Natural killer cell treated with Interleukin-12 subunit alpha and Interleukin-12 subunit beta and Interleukin-15 and Interleukin-18, amount 100 ng/mL, for 72 hours (primary cell): ENCODE data around the gene ABCF1. TPM values are rescaled to one million over a fixed set of nuclear protein-coding genes. Genes with fewer than 3 reads are reported as not detected.
A peak's percentile ranks its signal among the peaks of the same experiment; 100 is the strongest.

ENCODE experiments used
- ATAC-seq, 2 donors: fragments of 150-1000 bp; cut with Tn5 transposase in 1 of 2; sonication (Bioruptor Pico), chemical (Tn5 transposase) in 1 of 2; 2 replicates each; pipeline ENCODE4 v1.10.0; 2021
- DNase-seq: peaks from one replicate; pipeline ENCODE4 v3.0.0; 2022; ENCODE audit warnings: low spot score
- H3K27ac Mint-ChIP-seq, 2 donors: 1 replicate in 1 of 2; 2 replicates in 1 of 2; pipeline ENCODE4 v1.8.0; 2022; ENCODE audit warnings: mixed read lengths in 2 of 2, mild to moderate bottlenecking in 1 of 2, moderate library complexity in 1 of 2
- H3K27me3 Mint-ChIP-seq, 2 donors: 1 replicate in 1 of 2; 2 replicates in 1 of 2; pipeline ENCODE4 v1.8.0; 2022; ENCODE audit warnings: mixed read lengths in 2 of 2
- H3K36me3 Mint-ChIP-seq: one replicate; pipeline ENCODE4 v1.8.0; 2022; ENCODE audit warnings: mixed read lengths
- H3K4me1 Mint-ChIP-seq, 2 donors: 1 replicate in 1 of 2; 2 replicates in 1 of 2; pipeline ENCODE4 v1.8.0; 2022; ENCODE audit warnings: low read depth in 2 of 2, mixed read lengths in 2 of 2, mild to moderate bottlenecking in 1 of 2
- H3K4me3 Mint-ChIP-seq: one replicate; pipeline ENCODE4 v1.8.0; 2022; ENCODE audit warnings: mixed read lengths
- H3K9me3 Mint-ChIP-seq: 2 replicates; pipeline ENCODE4 v1.8.0; 2022; ENCODE audit warnings: mixed read lengths
- total RNA-seq, 2 donors: library from RNA; stranded (reverse); gene quantifications; one replicate each; pipeline ENCODE4 v1.2.3, GENCODE V29; 2022

Gene ABCF1
- total RNA-seq, 2 donors from 2014 or later: 94.8 to 122 TPM

DNA sequence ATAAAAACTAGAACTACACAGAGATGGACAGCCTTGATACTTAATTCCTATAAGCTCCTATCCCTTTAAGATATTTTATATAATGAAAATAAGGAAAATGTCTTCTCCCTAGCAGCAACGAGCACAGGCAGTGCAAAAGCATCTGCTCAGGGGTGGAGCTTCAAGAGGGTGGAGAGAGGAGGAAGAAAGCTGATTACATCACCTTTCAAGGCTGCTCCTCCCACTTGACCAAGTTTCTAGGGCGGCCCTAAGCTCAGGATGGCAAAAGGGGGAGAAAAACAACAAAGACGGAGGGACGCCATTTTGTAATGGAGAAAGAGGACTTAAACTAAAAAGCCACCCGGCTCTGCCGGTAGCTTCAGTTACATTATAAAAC is 43.6 kb downstream of the ABCF1 start:
- ATAC-seq: peak; percentile 65 to 72
- DNase-seq: peak; percentile 90
- peak overlapping the region; percentile 94 for H3K4me3 Mint-ChIP-seq
- no peaks in the 10 kb centered on the region for H3K27me3 Mint-ChIP-seq
- peak overlapping the region; percentile 95 to 98 for H3K27ac Mint-ChIP-seq
- peaks cover 48% of the 10 kb centered on the region for H3K36me3 Mint-ChIP-seq
- H3K4me1 Mint-ChIP-seq: peaks cover 69 to 79% of the 10 kb centered on the region in 2 donors
- no peaks in the 10 kb centered on the region for H3K9me3 Mint-ChIP-seq

- H3K4me1 Mint-ChIP-seq: peaks cover 69 to 77% of the 10 kb centered on the region in 2 donors
- no peaks in the 10 kb centered on the region for H3K27me3 Mint-ChIP-seq
- peak overlapping the region; percentile 94 for H3K4me3 Mint-ChIP-seq
- DNase-seq (no peak), ATAC-seq (no peak)
- H3K36me3 Mint-ChIP-seq: peaks cover 48% of the 10 kb centered on the region
- peak overlapping the region; percentile 95 to 98 for H3K27ac Mint-ChIP-seq
- no peaks in the 10 kb centered on the region for H3K9me3 Mint-ChIP-seq
These were observed 44.1 kb downstream of the ABCF1 start for GRCh38 chr6:30615219-30615957.

- Mint-ChIP-seq H3K4me1 (peaks cover 65 to 71% of the 10 kb centered on the region in 2 donors), H3K27me3 (no peaks in the 10 kb centered on the region), H3K36me3 (peaks cover 45% of the 10 kb centered on the region), H3K4me3 (peak overlapping the region; percentile 94), H3K9me3 (no peaks in the 10 kb centered on the region), H3K27ac (peak overlapping the region; percentile 95 to 98)
- no peak for ATAC-seq
- no peak for DNase-seq
These were observed 44.9 kb downstream of the ABCF1 start for GRCh38 chr6:30615958-30616810.

- peak; percentile 93 for ATAC-seq
These were observed 45.7 kb downstream of the ABCF1 start, which contains the start of gene PPP1R10 for GRCh38 chr6:30616811-30617564. Gene PPP1R10, minus strand, starts transcription at chr6:30617243. Its CDS starts 7,299 bp downstream, at chr6:30609944.

GRCh38 chr6:30617565-30618269 is 46.5 kb downstream of the ABCF1 start, which contains the start of gene MRPS18B:
Gene MRPS18B, plus strand, starts transcription at chr6:30617840. Its CDS starts 26 bp downstream, at chr6:30617866.
- H3K36me3 Mint-ChIP-seq: peaks cover 35% of the 10 kb centered on the region
- H3K4me3 Mint-ChIP-seq: peak within 1 kb of the TSS; percentile 94
- H3K4me1 Mint-ChIP-seq: peaks cover 54 to 59% of the 10 kb centered on the region in 2 donors
- H3K27me3 Mint-ChIP-seq: no peaks in the 10 kb centered on the region
- H3K27ac Mint-ChIP-seq: peak within 1 kb of the TSS; percentile 95 to 98
- peak; percentile 98 for DNase-seq
- peak; percentile 89 for ATAC-seq
- H3K9me3 Mint-ChIP-seq: no peaks in the 10 kb centered on the region

More at GRCh38 chr6:30616811-30617564, 45.7 kb downstream of the ABCF1 start, which contains the start of gene PPP1R10:
- Mint-ChIP-seq H3K4me3 (peak within 1 kb of the TSS; percentile 94), H3K27ac (peak within 1 kb of the TSS; percentile 95 to 98), H3K9me3 (no peaks in the 10 kb centered on the region), H3K27me3 (no peaks in the 10 kb centered on the region), H3K36me3 (peaks cover 37% of the 10 kb centered on the region), H3K4me1 (peaks cover 57 to 62% of the 10 kb centered on the region in 2 donors)
- DNase-seq: peak; percentile 99

- Mint-ChIP-seq H3K36me3 (peaks cover 34% of the 10 kb centered on the region), H3K27ac (peak overlapping the region; percentile 95 to 98), H3K9me3 (no peaks in the 10 kb centered on the region), H3K4me3 (peak overlapping the region; percentile 94), H3K27me3 (no peaks in the 10 kb centered on the region), H3K4me1 (peaks cover 51 to 55% of the 10 kb centered on the region in 2 donors)
- DNase-seq: no peak
- ATAC-seq: no peak
These were observed 47.1 kb downstream of the ABCF1 start for GRCh38 chr6:30618270-30618797.

DNA sequence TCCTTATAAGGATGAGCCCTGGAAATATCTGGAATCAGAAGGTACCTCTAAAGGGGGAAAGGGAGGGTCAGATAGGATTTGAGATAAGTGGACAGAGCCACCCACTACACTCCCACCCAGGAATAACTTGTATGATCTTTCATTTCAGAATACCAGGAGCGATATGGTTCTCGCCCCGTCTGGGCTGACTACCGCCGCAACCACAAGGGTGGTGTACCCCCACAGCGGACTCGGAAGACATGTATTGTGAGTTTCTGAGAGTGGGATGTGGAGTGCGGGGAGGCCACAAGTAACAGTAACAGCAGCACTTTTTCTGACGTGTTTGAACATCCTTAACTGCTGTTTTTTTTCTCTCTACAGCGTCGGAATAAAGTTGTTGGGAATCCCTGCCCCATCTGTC is 48.3 kb downstream of the ABCF1 start:
- ATAC-seq (no peak), DNase-seq (no peak)
- H3K27me3 Mint-ChIP-seq: no peaks in the 10 kb centered on the region
- H3K4me1 Mint-ChIP-seq: peaks cover 40 to 42% of the 10 kb centered on the region in 2 donors
- H3K36me3 Mint-ChIP-seq: peaks cover 24% of the 10 kb centered on the region
- H3K27ac Mint-ChIP-seq: peak overlapping the region; percentile 95 to 98
- peak overlapping the region; percentile 94 for H3K4me3 Mint-ChIP-seq
- H3K9me3 Mint-ChIP-seq: no peaks in the 10 kb centered on the region

DNA sequence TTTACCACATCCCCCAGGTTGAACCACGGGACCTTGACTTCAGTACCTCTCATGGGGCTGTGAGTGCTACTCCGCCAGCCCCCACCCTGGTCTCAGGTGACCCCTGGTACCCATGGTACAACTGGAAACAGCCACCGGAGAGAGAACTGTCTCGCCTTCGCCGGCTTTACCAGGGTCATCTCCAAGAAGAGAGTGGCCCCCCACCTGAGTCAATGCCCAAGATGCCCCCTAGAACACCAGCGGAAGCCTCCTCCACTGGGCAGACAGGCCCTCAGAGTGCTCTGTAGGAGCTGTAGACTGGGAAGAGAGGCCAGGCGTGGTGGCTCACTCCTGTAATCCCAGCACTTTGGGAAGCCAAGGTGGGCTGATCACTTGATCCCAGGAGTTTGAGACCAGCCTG is 54.3 kb downstream of the ABCF1 start:
- H3K27ac Mint-ChIP-seq: peak overlapping the region; percentile 85 to 87
- peak overlapping the region; percentile 96 for H3K4me3 Mint-ChIP-seq
- DNase-seq: no peak

GRCh38 chr6:30626484-30627366 is 55.5 kb downstream of the ABCF1 start, which contains the start of gene ATAT1:
Gene ATAT1, plus strand, starts transcription at chr6:30626874.
- H3K9me3 Mint-ChIP-seq: no peaks in the 10 kb centered on the region
- peak within 1 kb of the TSS; percentile 85 to 87 for H3K27ac Mint-ChIP-seq
- H3K4me3 Mint-ChIP-seq: peak within 1 kb of the TSS; percentile 96
- H3K4me1 Mint-ChIP-seq: peaks cover 24 to 30% of the 10 kb centered on the region in 2 donors
- H3K27me3 Mint-ChIP-seq: no peaks in the 10 kb centered on the region
- peaks cover 11% of the 10 kb centered on the region for H3K36me3 Mint-ChIP-seq
- peak; percentile 98 for ATAC-seq
- DNase-seq: peak; percentile 89

More for the DNA sequence above, 54.3 kb downstream of the ABCF1 start:
- H3K36me3 Mint-ChIP-seq: peaks cover 11% of the 10 kb centered on the region
- H3K4me1 Mint-ChIP-seq: peaks cover 24 to 27% of the 10 kb centered on the region in 2 donors
- no peaks in the 10 kb centered on the region for H3K9me3 Mint-ChIP-seq
- no peaks in the 10 kb centered on the region for H3K27me3 Mint-ChIP-seq
- ATAC-seq: no peak

- no peak for DNase-seq
- no peaks in the 10 kb centered on the region for H3K9me3 Mint-ChIP-seq
- no peak for ATAC-seq
- no peak overlapping the region for H3K4me3 Mint-ChIP-seq
- H3K36me3 Mint-ChIP-seq: peaks cover 13% of the 10 kb centered on the region
- peaks cover 0 to 2% of the 10 kb centered on the region in 2 donors for H3K4me1 Mint-ChIP-seq
- H3K27me3 Mint-ChIP-seq: no peaks in the 10 kb centered on the region
- H3K27ac Mint-ChIP-seq: no peak overlapping the region
These were observed 64.6 kb downstream of the ABCF1 start for GRCh38 chr6:30635834-30636233.

DNA sequence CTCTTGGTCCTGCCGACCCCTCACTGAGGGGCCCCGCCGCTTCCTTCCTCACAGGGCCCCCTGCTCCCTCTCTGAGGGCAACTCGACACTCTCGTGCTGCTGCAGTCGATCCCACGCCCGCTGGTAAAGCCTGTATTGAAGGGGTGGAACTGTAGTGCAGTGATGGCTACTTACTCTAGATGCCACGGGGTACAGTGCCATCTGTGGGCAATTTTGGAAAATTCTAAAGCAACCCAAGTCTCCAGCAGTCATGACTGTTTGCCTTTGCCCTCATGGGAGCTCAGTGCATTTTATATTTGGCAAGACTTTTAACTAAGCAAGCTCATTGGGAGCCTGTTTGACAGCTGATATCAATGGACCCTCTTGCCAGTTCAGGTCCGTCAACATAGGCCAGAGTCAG is 69.2 kb downstream of the ABCF1 start:
- no peak for DNase-seq
- Mint-ChIP-seq H3K36me3 (peaks cover 5% of the 10 kb centered on the region), H3K27me3 (no peaks in the 10 kb centered on the region), H3K9me3 (no peaks in the 10 kb centered on the region), H3K4me3 (no peak overlapping the region), H3K4me1 (peaks cover 5 to 9% of the 10 kb centered on the region in 2 donors), H3K27ac (no peak overlapping the region)
- ATAC-seq: no peak

DNA sequence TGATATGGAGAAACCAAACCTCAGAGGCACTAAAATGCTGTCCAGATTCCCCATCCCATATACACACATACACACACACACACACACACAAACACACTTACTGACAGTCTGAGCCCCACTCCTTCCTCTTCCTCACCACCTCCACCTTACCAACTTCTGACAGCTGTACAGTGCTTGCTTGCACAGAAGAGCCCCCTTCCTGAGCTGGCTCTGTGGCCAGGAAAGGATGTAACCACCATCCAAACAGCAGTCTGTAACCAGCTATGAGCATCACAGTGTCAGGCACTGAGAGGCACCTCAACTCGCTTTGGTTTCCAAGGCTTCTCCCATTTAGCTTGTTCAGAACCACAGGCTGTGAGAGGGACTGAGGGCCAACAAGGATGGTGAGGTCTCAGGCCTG is 69.8 kb downstream of the ABCF1 start:
- Mint-ChIP-seq H3K36me3 (peaks cover 5% of the 10 kb centered on the region), H3K27ac (no peak overlapping the region), H3K4me3 (no peak overlapping the region), H3K27me3 (no peaks in the 10 kb centered on the region), H3K9me3 (no peaks in the 10 kb centered on the region), H3K4me1 (peaks cover 11 to 15% of the 10 kb centered on the region in 2 donors)
- DNase-seq (no peak), ATAC-seq (peak; percentile 13 to 32)
